Measurements from ENCODE around the gene NELFB. TPM values are rescaled to one million over a fixed set of nuclear protein-coding genes. Genes with fewer than 3 reads are reported as not detected.

The NELFB gene
- total and polyA plus RNA-seq, 9 of the 15 experiments (the other 6 are each of a cell fraction or from before 2014, with no cell fraction given), result 0.24 to 84.0 (median 29.7) TPM

- TF ChIP-seq CBX8 (IDR thresholded peaks at IDR 0.05; ENCODE audit: borderline replicate concordance, extremely low read depth, low read depth, low read length, poor library complexity, severe bottlenecking) (no peak), KAT8 (IDR thresholded peaks at IDR 0.05; ENCODE audit: low read depth) (no peak), CCAR2 (IDR thresholded peaks at IDR 0.05; ENCODE audit: low read depth, low read length) (no peak), ZNF740 (CRISPR knock-in tag; IDR thresholded peaks at IDR 0.05) (no peak), ZNF740 (tag; IDR thresholded peaks at IDR 0.05) (peak in 1 of 2 experiments; percentile 59; a peak in 1 of 4 replicates), PCBP1 (IDR thresholded peaks at IDR 0.05; ENCODE audit: low read depth, low read length, poor library complexity, severe bottlenecking) (peak; percentile 53), RAD21 (CRISPR knock-in tag; conservative IDR thresholded peaks at IDR 0.05 in 1 of 2, IDR thresholded peaks at IDR 0.05 in 1 of 2) (no peak), PCBP2 (IDR thresholded peaks at IDR 0.05; ENCODE audit: low read depth, low read length, poor library complexity, severe bottlenecking) (no peak), ESRRB (CRISPR knock-in tag; IDR thresholded peaks at IDR 0.05; ENCODE audit: borderline replicate concordance) (no peak), PURB (CRISPR knock-in tag; IDR thresholded peaks at IDR 0.05; ENCODE audit: low read depth) (no peak), SUPT5H (IDR thresholded peaks at IDR 0.05) (0 out of 2 replicates have a peak, but pooled peaks have one; percentile 46), ETV1 (tag; conservative IDR thresholded peaks at IDR 0.05; ENCODE audit: low read depth) (no peak), BRCA1 (IDR thresholded peaks at IDR 0.05) (no peak), BRCA1 (CRISPR knock-in tag; IDR thresholded peaks at IDR 0.05) (no peak), FOXA3 (CRISPR knock-in tag; conservative IDR thresholded peaks at IDR 0.05 in 1 of 2, IDR thresholded peaks at IDR 0.05 in 1 of 2) (no peak), BMI1 (IDR thresholded peaks at IDR 0.05; ENCODE audit: low read length) (no peak), ZC3H11A (IDR thresholded peaks at IDR 0.05; ENCODE audit: low read depth, low read length) (no peak), CBX1 (IDR thresholded peaks at IDR 0.05; ENCODE audit: low read depth) (peak; percentile 63)
- TF ChIP-seq, protein P1, sequence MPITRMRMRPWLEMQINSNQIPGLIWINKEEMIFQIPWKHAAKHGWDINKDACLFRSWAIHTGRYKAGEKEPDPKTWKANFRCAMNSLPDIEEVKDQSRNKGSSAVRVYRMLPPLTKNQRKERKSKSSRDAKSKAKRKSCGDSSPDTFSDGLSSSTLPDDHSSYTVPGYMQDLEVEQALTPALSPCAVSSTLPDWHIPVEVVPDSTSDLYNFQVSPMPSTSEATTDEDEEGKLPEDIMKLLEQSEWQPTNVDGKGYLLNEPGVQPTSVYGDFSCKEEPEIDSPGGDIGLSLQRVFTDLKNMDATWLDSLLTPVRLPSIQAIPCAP (CRISPR knock-in tag; IDR thresholded peaks at IDR 0.05; ENCODE audit: borderline replicate concordance), result 0 out of 2 replicates have a peak, but pooled peaks have one; percentile 46
- TF ChIP-seq, protein P2, sequence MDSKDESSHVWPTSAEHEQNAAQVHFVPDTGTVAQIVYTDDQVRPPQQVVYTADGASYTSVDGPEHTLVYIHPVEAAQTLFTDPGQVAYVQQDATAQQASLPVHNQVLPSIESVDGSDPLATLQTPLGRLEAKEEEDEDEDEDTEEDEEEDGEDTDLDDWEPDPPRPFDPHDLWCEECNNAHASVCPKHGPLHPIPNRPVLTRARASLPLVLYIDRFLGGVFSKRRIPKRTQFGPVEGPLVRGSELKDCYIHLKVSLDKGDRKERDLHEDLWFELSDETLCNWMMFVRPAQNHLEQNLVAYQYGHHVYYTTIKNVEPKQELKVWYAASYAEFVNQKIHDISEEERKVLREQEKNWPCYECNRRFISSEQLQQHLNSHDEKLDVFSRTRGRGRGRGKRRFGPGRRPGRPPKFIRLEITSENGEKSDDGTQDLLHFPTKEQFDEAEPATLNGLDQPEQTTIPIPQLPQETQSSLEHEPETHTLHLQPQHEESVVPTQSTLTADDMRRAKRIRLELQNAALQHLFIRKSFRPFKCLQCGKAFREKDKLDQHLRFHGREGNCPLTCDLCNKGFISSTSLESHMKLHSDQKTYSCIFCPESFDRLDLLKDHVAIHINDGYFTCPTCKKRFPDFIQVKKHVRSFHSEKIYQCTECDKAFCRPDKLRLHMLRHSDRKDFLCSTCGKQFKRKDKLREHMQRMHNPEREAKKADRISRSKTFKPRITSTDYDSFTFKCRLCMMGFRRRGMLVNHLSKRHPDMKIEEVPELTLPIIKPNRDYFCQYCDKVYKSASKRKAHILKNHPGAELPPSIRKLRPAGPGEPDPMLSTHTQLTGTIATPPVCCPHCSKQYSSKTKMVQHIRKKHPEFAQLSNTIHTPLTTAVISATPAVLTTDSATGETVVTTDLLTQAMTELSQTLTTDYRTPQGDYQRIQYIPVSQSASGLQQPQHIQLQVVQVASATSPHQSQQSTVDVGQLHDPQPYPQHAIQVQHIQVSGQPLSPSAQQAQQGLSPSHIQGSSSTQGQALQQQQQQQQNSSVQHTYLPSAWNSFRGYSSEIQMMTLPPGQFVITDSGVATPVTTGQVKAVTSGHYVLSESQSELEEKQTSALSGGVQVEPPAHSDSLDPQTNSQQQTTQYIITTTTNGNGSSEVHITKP (IDR thresholded peaks at IDR 0.05; ENCODE audit: partially characterized antibody), result no peak
Measured at GRCh38 chr9:137316012-137316981, 61.2 kb downstream of the NELFB start (continued).
